GM12872 (cell line): Measurements from ENCODE around the gene CRTAP.

Source experiments
- TF ChIP-seq, protein P1 (sequence below): IDR thresholded peaks from 3 replicates; pipeline ENCODE4 v1.5.1; 2011; ENCODE audit warnings: low read depth, mild to moderate bottlenecking, low read length, moderate library complexity; ENCODE audit not compliant: insufficient read depth

CRTAP gene

DNA sequence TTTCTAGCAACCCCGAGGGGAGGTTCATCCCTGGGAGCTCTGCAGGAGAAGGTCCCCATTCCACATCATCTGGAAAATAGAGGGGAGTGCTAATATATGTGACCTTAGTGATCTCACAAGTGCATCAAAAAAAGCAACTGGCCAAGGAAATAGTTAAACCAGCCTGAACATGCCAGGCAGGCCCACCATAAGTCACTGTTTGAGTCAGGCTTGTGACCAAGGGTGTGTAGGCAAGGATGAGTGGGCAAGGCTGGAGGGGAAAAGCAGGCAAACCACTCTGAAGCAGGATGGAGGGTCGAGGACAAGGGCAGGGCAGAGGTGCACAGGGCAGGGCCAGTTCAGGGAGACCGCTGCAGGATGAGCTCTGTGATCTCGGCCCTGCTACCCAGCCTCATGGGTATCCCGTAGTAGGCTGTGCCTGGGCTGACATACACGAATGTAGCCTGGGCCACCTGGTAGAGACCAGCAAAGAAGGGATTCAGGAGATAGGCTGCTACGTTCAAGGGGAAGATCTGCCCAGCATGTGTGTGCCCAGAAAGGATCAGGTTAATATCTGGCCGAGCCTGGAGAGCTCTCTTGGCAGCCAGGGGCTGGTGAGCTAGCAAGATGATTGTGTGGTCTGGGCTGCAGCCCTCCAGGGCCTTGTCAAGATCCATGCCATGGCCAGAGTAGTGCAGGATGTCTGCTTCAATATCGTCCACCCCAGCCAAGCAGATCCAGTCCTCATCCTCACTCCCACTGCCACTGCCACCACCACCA lies 21.1 kb upstream of the CRTAP start:
- TF ChIP-seq, protein P1, sequence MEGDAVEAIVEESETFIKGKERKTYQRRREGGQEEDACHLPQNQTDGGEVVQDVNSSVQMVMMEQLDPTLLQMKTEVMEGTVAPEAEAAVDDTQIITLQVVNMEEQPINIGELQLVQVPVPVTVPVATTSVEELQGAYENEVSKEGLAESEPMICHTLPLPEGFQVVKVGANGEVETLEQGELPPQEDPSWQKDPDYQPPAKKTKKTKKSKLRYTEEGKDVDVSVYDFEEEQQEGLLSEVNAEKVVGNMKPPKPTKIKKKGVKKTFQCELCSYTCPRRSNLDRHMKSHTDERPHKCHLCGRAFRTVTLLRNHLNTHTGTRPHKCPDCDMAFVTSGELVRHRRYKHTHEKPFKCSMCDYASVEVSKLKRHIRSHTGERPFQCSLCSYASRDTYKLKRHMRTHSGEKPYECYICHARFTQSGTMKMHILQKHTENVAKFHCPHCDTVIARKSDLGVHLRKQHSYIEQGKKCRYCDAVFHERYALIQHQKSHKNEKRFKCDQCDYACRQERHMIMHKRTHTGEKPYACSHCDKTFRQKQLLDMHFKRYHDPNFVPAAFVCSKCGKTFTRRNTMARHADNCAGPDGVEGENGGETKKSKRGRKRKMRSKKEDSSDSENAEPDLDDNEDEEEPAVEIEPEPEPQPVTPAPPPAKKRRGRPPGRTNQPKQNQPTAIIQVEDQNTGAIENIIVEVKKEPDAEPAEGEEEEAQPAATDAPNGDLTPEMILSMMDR: no peak

DNA sequence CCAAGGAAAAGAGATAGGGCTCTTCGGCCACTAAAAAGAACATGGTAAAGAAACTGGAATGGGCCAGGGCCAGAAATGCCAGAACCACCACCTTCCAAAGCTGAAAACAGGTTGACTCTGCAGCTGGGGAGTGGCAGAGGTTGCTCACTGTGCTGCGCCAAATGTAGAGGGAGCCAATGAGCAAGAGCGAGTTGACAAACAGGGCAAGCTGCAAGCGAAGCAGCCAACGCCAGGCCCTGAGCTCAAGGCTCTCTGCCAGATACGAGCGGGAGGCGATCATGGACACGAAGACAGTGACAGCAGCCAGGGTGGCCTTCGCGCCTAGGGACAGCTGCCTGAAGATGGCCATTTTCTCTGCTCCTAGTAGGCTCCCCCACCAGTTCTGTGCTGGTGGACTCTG lies 20.0 kb upstream of the CRTAP start:
- TF ChIP-seq, protein P1: no peak

DNA sequence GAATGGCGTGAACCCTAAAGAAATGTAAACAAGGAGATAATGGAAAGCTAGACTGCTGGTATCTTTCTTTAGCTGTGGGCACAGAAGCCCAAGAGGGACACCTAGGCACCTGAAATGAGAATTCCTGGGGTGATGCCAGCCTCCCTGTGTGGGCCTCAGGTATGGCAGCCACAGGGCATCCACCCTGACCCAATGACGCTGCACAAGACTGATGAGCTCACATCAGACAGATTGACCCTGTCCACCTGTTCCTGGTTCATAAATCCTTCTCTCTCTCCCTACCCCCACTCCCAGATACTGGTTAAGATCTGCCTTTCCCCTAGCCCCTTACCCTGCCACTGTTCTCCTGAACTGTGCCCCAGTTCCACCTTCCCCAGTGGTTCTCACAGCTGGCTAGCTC lies 18.4 kb upstream of the CRTAP start:
- TF ChIP-seq, protein P1: no peak

DNA sequence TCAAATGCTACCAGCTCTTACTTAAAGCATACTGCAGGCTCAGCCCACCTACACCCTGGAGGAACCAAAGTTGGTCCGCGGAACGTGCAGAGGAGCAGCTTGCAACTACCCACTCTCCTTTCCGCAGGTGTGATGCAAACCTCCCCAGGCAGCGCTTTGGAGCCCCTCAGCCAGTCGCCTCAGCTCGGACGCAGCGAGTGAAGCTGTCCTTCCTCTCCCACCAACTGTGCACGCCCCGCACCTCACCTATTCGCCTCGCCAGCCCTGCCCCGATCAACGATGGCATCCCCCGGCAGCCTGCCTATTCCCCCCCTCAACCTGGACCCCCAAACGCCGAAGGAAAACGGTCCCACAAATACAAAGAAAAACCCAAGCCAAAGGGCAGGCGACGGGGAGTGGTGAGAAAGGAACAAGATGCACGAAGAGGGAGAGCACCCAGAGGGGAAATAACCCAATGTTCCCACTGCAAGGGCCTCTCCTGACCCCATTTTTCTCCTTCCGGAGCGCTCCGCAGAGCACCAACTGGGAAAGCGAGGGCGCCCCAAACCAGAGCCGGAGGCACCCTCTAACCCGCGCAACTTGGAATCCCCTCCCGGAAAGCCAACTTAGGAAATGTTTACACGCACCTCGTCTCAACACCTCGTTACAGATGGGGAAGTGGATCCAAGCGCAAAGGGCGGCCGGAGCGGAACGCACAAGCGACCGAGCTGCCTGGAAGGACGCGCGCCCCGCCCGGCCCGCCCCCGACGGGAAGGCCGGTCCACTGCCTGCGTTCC lies 17.5 kb upstream of the CRTAP start:
- TF ChIP-seq, protein P1: no peak

- TF ChIP-seq, protein P1: no peak
These were observed 14.6 kb upstream of the CRTAP start for GRCh38 chr3:33099109-33099645.

DNA sequence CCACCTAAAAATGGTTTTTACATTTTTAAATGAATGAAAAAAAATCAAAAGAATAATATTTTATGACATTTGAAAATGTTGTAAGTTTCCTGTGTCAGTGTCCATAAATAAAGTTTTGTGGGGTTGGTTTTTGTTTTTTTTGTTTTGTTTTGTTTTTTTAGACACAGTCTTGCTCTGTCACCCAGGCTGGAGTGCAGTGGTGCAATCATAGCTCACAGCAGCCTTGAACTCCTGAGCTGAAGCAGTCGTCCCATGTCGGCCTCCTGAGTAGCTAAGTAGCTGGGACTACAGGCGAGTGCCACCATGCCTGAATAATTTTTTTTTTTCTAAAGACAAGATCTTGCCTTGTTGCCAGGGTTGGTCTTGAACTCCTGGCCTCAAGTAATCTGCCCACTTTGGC lies 14.1 kb upstream of the CRTAP start:
- TF ChIP-seq, protein P1: no peak

- TF ChIP-seq, protein P1: no peak
These were observed 13.6 kb upstream of the CRTAP start for GRCh38 chr3:33100229-33100628.
